ENCODE data around the gene CHRM4. TPM values are rescaled to one million over a fixed set of nuclear protein-coding genes. Genes with fewer than 3 reads are reported as not detected.

The CHRM4 gene
- total RNA-seq, 1 experiment from 2014 or later = 0.42 TPM

GRCh38 chr11:46363455-46364005 is 28.0 kb downstream of the CHRM4 start:
- DNase-seq (ENCODE audit: low read depth in 1 of 2, low spot score in 2 of 2) = peak; percentile 63 to 86
- Histone ChIP-seq H3K9me3 (replicated peaks) (no peaks in the 10 kb centered on the region), H3K4me3 (no peak overlapping the region), H3K27ac (peak overlapping the region; percentile 86), H3K4me1 (replicated peaks) (peaks cover 20% of the 10 kb centered on the region), H3K36me3 (peaks cover 19% of the 10 kb centered on the region), H3K27me3 (replicated peaks) (no peaks in the 10 kb centered on the region)

- Histone ChIP-seq H3K27ac (peak overlapping the region; percentile 86), H3K9me3 (replicated peaks) (no peaks in the 10 kb centered on the region), H3K4me3 (no peak overlapping the region), H3K4me1 (replicated peaks) (peaks cover 20% of the 10 kb centered on the region), H3K27me3 (replicated peaks) (no peaks in the 10 kb centered on the region), H3K36me3 (peaks cover 18% of the 10 kb centered on the region)
- peak; percentile 40 to 68 for DNase-seq (ENCODE audit: low read depth in 1 of 2, low spot score in 2 of 2)
These were observed 28.6 kb downstream of the CHRM4 start for GRCh38 chr11:46363031-46363407.

DNA sequence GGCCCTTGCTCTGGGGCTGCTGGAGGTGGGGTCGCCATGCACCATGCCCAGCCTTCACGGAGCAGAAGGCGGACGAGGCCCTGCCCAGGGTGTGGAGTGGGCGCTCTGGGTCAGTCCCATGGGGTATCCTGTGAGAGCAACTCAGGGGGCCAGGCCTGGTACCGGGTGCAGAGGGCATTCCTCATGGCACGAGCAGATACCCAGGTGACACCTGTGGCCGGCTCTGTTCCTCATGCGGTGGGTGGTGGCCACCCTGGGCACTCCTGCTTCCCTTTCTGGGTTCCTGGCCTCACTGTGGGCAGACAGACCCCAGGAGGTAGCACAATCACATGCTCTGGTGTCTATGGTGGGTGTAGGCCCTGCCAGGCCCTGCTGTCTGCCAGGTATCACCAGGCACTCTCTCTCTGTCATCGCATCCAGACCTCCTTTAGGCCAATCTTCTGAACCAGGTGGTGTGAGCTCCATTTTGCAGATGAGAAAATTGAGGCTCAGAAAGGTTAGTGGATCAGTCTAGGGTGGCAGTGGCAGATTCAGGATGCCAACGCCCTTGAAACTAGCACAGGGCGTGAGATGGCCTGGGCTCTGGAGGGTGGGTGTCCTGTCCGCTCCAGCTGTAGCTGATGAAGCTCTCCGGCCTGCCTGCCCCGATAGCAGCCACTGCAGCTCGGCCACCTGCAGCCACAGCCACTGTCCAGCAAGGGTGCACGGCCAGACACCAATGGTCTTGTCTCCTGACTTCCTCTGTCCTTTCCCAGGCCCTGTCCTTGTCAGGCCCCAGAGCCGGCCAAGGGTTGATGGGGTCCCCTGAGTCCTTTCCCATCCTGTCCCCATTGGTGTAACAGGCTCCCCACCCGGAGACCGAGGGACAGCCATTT is 29.2 kb downstream of the CHRM4 start:
- Histone ChIP-seq H3K27me3 (replicated peaks) (no peaks in the 10 kb centered on the region), H3K9me3 (replicated peaks) (no peaks in the 10 kb centered on the region), H3K27ac (peak overlapping the region; percentile 86), H3K36me3 (peaks cover 13% of the 10 kb centered on the region; the same call in 1 of the 2 replicates), H3K4me3 (no peak overlapping the region), H3K4me1 (replicated peaks) (peaks cover 20% of the 10 kb centered on the region)
- DNase-seq (ENCODE audit: low read depth in 1 of 2, low spot score in 2 of 2) = no peak

DNA sequence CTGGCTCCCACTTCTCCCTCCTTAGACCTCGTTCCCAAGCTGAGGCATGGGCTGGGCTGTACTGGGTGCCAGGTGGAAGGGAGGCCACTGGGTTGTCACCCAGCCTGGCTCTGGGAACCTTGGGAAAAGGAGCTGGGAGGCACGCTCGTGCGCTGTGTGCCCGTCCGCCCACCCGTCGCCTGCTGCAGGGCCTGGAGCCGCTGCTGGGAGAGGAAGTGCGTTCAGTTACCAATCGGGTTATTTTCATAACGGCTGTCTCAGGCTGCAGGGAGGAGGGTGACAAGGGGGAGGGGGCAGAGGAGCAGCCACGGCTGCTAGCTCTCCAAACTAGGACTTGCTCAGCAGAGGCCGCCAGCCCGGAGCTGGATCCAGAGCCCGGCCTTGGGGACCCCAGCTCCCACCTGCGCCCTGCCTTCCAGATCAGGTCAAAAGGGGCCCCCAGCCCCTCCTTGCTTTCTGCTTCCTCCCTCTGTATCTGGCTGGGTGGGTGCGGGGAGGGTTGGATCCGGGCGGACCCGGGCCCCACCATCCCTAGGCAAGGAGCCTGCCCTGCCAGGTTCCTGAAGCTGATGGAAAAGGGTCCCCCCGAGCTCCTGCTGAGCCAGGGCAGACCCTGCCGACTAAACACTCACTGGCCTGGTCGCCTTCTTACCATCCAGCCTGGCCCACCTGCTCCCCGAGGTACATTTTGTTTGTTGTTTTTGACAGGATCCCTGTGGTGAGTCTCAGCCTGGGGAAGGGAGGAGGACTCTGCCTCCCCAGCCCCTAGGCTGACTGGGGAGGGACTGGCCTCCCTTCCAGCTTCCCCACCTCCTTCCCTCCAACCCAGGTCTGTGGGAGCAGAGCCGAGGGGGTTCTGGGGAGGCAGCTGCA is 30.1 kb downstream of the CHRM4 start:
- Histone ChIP-seq H3K9me3 (replicated peaks) (no peaks in the 10 kb centered on the region), H3K4me1 (replicated peaks) (peaks cover 20% of the 10 kb centered on the region), H3K4me3 (no peak overlapping the region), H3K27ac (no peak overlapping the region), H3K36me3 (peaks cover 6% of the 10 kb centered on the region; the same call in 1 of the 2 replicates), H3K27me3 (replicated peaks) (no peaks in the 10 kb centered on the region)
- DNase-seq (ENCODE audit: low read depth in 1 of 2, low spot score in 2 of 2) = no peak

GRCh38 chr11:46360878-46361277 is 30.7 kb downstream of the CHRM4 start:
- no peaks in the 10 kb centered on the region for H3K9me3 ChIP-seq (replicated peaks)
- DNase-seq (ENCODE audit: low read depth in 1 of 2, low spot score in 2 of 2) = no peak
- no peak overlapping the region for H3K27ac ChIP-seq
- no peaks in the 10 kb centered on the region for H3K27me3 ChIP-seq (replicated peaks)
- no peak overlapping the region for H3K4me3 ChIP-seq
- H3K36me3 ChIP-seq = peaks cover 6% of the 10 kb centered on the region; the same call in 1 of the 2 replicates
- peaks cover 20% of the 10 kb centered on the region for H3K4me1 ChIP-seq (replicated peaks)

GRCh38 chr11:46359953-46360352 is 31.6 kb downstream of the CHRM4 start:
- Histone ChIP-seq H3K4me1 (replicated peaks) (peaks cover 20% of the 10 kb centered on the region), H3K27me3 (replicated peaks) (no peaks in the 10 kb centered on the region), H3K36me3 (peaks cover 6% of the 10 kb centered on the region; the same call in 1 of the 2 replicates), H3K4me3 (no peak overlapping the region), H3K27ac (no peak overlapping the region), H3K9me3 (replicated peaks) (no peaks in the 10 kb centered on the region)
- DNase-seq (ENCODE audit: low read depth in 1 of 2, low spot score in 2 of 2) = no peak

DNA sequence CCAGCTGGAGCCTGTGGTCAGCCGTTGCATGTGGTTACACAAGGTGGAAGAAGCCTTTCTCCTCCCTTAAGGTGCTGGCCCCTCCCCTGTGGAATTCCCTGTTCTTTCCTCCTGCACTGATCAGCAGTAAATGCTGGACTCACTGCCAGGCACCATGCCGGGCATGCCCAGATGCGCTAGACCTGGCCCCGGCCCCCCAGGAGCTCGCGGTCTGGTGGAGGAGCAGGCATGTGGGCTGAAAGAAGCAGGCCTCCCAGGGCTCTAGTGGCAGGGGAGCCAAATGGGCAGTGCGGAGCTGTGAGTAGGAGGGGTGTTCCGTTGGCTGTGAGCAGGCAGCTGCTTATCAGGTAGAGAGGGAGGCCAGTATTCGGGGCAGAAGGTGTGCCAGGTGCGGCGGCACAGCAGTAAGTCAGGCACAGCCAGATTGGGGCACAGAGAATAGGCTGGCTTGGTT is 34.1 kb downstream of the CHRM4 start:
- DNase-seq (ENCODE audit: low read depth in 1 of 2, low spot score in 2 of 2) = no peak
- Histone ChIP-seq H3K36me3 (peaks cover 15% of the 10 kb centered on the region), H3K27me3 (replicated peaks) (no peaks in the 10 kb centered on the region), H3K4me3 (no peak overlapping the region), H3K9me3 (replicated peaks) (no peaks in the 10 kb centered on the region), H3K27ac (no peak overlapping the region), H3K4me1 (replicated peaks) (peaks cover 2% of the 10 kb centered on the region)

- Histone ChIP-seq H3K4me1 (replicated peaks) (no peaks in the 10 kb centered on the region), H3K9me3 (replicated peaks) (no peaks in the 10 kb centered on the region), H3K27ac (no peak overlapping the region), H3K36me3 (peaks cover 16% of the 10 kb centered on the region), H3K4me3 (no peak overlapping the region), H3K27me3 (replicated peaks) (no peaks in the 10 kb centered on the region)
- no peak for DNase-seq (ENCODE audit: low read depth in 1 of 2, low spot score in 2 of 2)
These were observed 34.6 kb downstream of the CHRM4 start for GRCh38 chr11:46356924-46357482.

DNA sequence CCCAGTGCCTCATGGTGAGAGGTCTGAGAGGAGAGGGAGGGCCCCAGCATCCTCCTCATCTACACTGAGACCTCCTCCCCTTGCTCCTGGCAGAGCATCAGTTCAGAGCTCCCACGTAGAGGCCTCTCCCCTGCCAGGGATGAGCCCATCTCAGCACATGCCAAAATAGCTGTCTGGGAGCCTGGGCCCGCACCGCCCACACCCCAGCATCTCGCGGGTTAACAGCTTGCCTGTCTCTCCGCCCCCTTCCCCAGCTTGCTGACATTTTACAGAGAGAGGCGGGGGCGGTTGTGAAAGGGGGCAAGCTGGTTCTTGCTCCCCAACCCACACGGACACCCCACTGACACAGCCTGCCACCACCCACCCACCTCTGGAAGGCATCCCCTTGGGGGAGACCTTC is 37.9 kb downstream of the CHRM4 start:
- Histone ChIP-seq H3K27ac (no peak overlapping the region), H3K4me3 (no peak overlapping the region), H3K27me3 (replicated peaks) (no peaks in the 10 kb centered on the region), H3K36me3 (peaks cover 23% of the 10 kb centered on the region), H3K4me1 (replicated peaks) (peaks cover 4% of the 10 kb centered on the region), H3K9me3 (replicated peaks) (no peaks in the 10 kb centered on the region)
- no peak for DNase-seq (ENCODE audit: low read depth in 1 of 2, low spot score in 2 of 2)

- H3K27ac ChIP-seq = no peak overlapping the region
- DNase-seq (ENCODE audit: low read depth in 1 of 2, low spot score in 2 of 2) = peak in 1 of 2 experiments; percentile 30
These were observed 39.3 kb downstream of the CHRM4 start for GRCh38 chr11:46352063-46352841.

DNA sequence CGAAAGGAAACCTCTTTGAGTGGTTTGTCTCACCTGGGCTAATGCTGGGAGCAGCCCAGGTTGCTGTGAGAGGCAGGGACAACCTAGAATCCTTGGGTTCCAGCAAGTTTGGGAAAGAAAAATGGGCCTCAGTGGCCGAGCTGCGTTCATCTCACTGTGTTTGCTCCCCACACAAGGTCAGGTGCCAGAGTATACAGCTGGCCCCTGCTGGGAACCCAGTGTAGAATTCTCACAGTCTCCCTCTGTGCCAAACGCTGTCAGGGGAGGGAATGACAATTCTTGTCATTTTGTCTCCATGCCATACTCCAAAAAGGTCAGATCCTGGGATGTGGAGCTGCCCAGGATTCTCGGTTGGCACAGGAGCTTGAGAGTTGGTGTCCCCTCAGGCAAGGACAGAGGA is 40.0 kb downstream of the CHRM4 start:
- no peaks in the 10 kb centered on the region for H3K27me3 ChIP-seq (replicated peaks)
- no peak overlapping the region for H3K4me3 ChIP-seq
- no peaks in the 10 kb centered on the region; the same call in 1 of the 2 replicates for H3K9me3 ChIP-seq (replicated peaks)
- H3K27ac ChIP-seq = no peak overlapping the region
- no peak for DNase-seq (ENCODE audit: low read depth in 1 of 2, low spot score in 2 of 2)
- H3K36me3 ChIP-seq = peaks cover 28% of the 10 kb centered on the region
- peaks cover 17% of the 10 kb centered on the region for H3K4me1 ChIP-seq (replicated peaks)

More at GRCh38 chr11:46352063-46352841, 39.3 kb downstream of the CHRM4 start:
- Histone ChIP-seq H3K9me3 (replicated peaks) (no peaks in the 10 kb centered on the region; the same call in 1 of the 2 replicates), H3K4me3 (no peak overlapping the region), H3K36me3 (peaks cover 28% of the 10 kb centered on the region), H3K4me1 (replicated peaks) (peaks cover 12% of the 10 kb centered on the region), H3K27me3 (replicated peaks) (no peaks in the 10 kb centered on the region)

GRCh38 chr11:46351148-46351547 is 40.4 kb downstream of the CHRM4 start:
- Histone ChIP-seq H3K27me3 (replicated peaks) (no peaks in the 10 kb centered on the region), H3K4me3 (no peak overlapping the region), H3K27ac (no peak overlapping the region), H3K9me3 (replicated peaks) (no peaks in the 10 kb centered on the region; the same call in 1 of the 2 replicates), H3K4me1 (replicated peaks) (peaks cover 17% of the 10 kb centered on the region), H3K36me3 (peaks cover 28% of the 10 kb centered on the region)
- DNase-seq (ENCODE audit: low read depth in 1 of 2, low spot score in 2 of 2) = no peak

- H3K27ac ChIP-seq = no peak overlapping the region
- DNase-seq (ENCODE audit: low read depth in 1 of 2, low spot score in 2 of 2) = no peak
These were observed 40.9 kb downstream of the CHRM4 start for GRCh38 chr11:46350695-46351094.

More at GRCh38 chr11:46350695-46351094, 40.9 kb downstream of the CHRM4 start:
- Histone ChIP-seq H3K27me3 (replicated peaks) (no peaks in the 10 kb centered on the region), H3K4me3 (no peak overlapping the region), H3K4me1 (replicated peaks) (peaks cover 17% of the 10 kb centered on the region), H3K9me3 (replicated peaks) (no peaks in the 10 kb centered on the region; the same call in 1 of the 2 replicates), H3K36me3 (peaks cover 28% of the 10 kb centered on the region)

All from SJSA1 (cell line).